Activated T-helper 1 cell treated with anti-CD3 and anti-CD28 coated beads, Interleukin-12 subunit alpha, Interleukin-12 subunit beta, Interleukin-2, Interleukin-4 antibody, amounts not matched to agents 30 ng/mL and 10 ng/mL and 1 ng/mL, durations not matched to agents 14 hours and 24 hours and 36 hours (primary cell): ENCODE data around the gene ITPK1. TPM values are rescaled to one million over a fixed set of nuclear protein-coding genes. Genes with fewer than 3 reads are reported as not detected.

ENCODE experiments used
- DNase-seq: peaks from one replicate; pipeline ENCODE4 v3.0.0; 2021; ENCODE audit warnings: low spot score
- H3K27ac Mint-ChIP-seq: one replicate; pipeline ENCODE4 v1.8.0; 2021; ENCODE audit warnings: mild to moderate bottlenecking, mixed read lengths
- H3K27me3 Mint-ChIP-seq: one replicate; pipeline ENCODE4 v1.8.0; 2022; ENCODE audit warnings: mild to moderate bottlenecking, moderate library complexity, mixed read lengths; ENCODE audit not compliant: insufficient read depth
- H3K36me3 Mint-ChIP-seq: one replicate; pipeline ENCODE4 v1.8.0; 2021; ENCODE audit warnings: low read depth, mixed read lengths
- H3K4me1 Mint-ChIP-seq: one replicate; pipeline ENCODE4 v1.8.0; 2021; ENCODE audit warnings: low read depth, mixed read lengths
- H3K4me3 Mint-ChIP-seq: one replicate; pipeline ENCODE4 v1.8.0; 2021; ENCODE audit warnings: mild to moderate bottlenecking, moderate library complexity, mixed read lengths
- H3K9me3 Mint-ChIP-seq: one replicate; pipeline ENCODE4 v1.8.0; 2021; ENCODE audit warnings: mixed read lengths
- intact Hi-C: fragments of 100-400 bp; cut with micrococcal nuclease; formaldehyde crosslinking; loops from one replicate; pipeline ENCODE4 v1.15.1; 2024
- total RNA-seq: library from RNA; stranded (reverse); gene quantifications from 2 replicates; pipeline ENCODE4 v1.2.3, GENCODE V29; 2022

The ITPK1 gene
- total RNA-seq, 1 donor from 2014 or later, result 71.0 TPM

DNA sequence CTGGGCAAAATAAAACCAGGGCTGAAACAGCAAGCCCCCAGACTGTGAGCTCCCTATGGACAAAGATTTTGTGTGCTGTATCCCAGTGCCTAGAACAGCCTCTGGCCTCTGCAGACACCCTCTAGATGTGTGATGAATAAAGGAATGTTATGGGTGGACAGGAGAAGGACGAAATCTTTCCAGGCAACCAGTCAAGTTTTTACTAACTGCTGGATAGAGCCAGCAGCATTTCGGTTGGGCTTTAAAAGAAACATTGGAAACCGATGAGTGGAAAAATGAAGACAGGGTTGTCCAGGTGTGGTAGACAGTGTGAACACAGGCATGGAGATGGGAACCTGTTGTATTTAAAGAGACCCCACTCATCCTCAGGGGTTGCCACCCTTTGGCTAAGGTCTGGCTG lies 188.8 kb downstream of the ITPK1 start:
- peaks cover 7% of the 10 kb centered on the region for H3K27me3 Mint-ChIP-seq
- no peak overlapping the region for H3K4me3 Mint-ChIP-seq
- H3K4me1 Mint-ChIP-seq, result no peaks in the 10 kb centered on the region
- no peaks in the 10 kb centered on the region for H3K36me3 Mint-ChIP-seq
- DNase-seq, result no peak
- intact Hi-C loops, result no loop called here
- H3K9me3 Mint-ChIP-seq, result no peaks in the 10 kb centered on the region
- H3K27ac Mint-ChIP-seq, result no peak overlapping the region

DNA sequence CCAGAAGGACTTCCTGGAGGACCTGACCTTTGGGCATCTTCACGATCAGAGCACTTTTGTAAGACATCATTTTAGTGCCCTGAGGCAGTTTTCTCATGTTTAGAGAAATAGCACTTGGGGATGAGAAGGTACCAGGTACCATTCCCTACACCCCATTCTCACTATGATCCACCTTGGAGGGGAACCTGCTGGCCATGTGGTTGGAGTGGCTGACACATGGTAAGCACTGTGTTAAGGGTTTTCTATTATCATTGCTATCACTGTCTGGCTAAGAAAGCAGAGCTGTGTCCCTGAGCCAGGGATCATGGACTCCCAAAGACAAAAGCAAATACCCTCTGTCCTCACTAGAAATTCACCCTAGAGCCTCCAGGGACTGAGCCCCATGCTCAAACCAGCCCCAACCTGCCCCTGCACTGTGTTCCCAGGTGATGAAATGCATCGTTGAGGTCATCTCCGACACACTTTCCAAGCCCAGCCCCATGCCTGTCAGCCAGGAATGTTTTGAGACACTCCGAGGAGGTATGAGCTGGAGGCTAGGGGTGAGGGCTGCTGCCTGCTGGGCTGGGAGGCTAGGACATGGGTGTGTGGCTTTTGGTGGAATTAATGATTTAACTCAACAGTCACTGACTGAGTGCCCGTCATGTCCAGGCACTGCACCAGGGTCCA lies 189.4 kb downstream of the ITPK1 start:
- no peak overlapping the region for H3K27ac Mint-ChIP-seq
- no peaks in the 10 kb centered on the region for H3K4me1 Mint-ChIP-seq
- no peak for DNase-seq
- H3K9me3 Mint-ChIP-seq, result no peaks in the 10 kb centered on the region
- no peaks in the 10 kb centered on the region for H3K36me3 Mint-ChIP-seq
- no peak overlapping the region for H3K4me3 Mint-ChIP-seq
- intact Hi-C loops, result no loop called here
- H3K27me3 Mint-ChIP-seq, result peaks cover 7% of the 10 kb centered on the region

- H3K9me3 Mint-ChIP-seq, result no peaks in the 10 kb centered on the region
- no peaks in the 10 kb centered on the region for H3K36me3 Mint-ChIP-seq
- DNase-seq, result no peak
- H3K27ac Mint-ChIP-seq, result no peak overlapping the region
- no peaks in the 10 kb centered on the region for H3K4me1 Mint-ChIP-seq
- H3K27me3 Mint-ChIP-seq, result peaks cover 7% of the 10 kb centered on the region
- H3K4me3 Mint-ChIP-seq, result no peak overlapping the region
- intact Hi-C loops, result no loop called here
Measured at GRCh38 chr14:92925446-92925845, 190.3 kb downstream of the ITPK1 start.

GRCh38 chr14:92924247-92924646 lies 191.5 kb downstream of the ITPK1 start:
- no peak overlapping the region for H3K27ac Mint-ChIP-seq
- no peak overlapping the region for H3K4me3 Mint-ChIP-seq
- H3K4me1 Mint-ChIP-seq, result no peaks in the 10 kb centered on the region
- H3K36me3 Mint-ChIP-seq, result no peaks in the 10 kb centered on the region
- no peaks in the 10 kb centered on the region for H3K9me3 Mint-ChIP-seq
- intact Hi-C loops, result no loop called here
- DNase-seq, result no peak
- H3K27me3 Mint-ChIP-seq, result peaks cover 7% of the 10 kb centered on the region

DNA sequence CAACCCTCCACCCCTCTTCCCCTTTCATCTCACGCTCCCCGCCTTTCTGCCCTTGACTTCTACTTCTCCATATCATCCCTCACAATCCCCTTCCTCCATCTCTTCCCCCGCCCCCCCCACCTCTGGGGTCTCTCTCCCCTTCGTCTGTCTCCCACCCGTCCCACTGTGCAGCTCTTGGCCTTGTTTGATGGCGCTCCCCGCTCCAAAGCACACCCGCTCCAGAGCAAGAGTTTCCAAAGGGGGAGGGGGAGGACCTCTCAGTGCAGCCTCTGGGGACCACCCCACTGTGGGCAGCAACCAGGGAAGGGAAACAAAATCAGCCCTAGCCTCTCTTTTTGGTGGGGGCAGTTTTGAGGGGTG lies 192.0 kb downstream of the ITPK1 start:
- no peaks in the 10 kb centered on the region for H3K36me3 Mint-ChIP-seq
- intact Hi-C loops, result no loop called here
- no peak overlapping the region for H3K27ac Mint-ChIP-seq
- no peaks in the 10 kb centered on the region for H3K4me1 Mint-ChIP-seq
- no peak overlapping the region for H3K4me3 Mint-ChIP-seq
- DNase-seq, result no peak
- no peaks in the 10 kb centered on the region for H3K9me3 Mint-ChIP-seq
- peaks cover 7% of the 10 kb centered on the region for H3K27me3 Mint-ChIP-seq

DNA sequence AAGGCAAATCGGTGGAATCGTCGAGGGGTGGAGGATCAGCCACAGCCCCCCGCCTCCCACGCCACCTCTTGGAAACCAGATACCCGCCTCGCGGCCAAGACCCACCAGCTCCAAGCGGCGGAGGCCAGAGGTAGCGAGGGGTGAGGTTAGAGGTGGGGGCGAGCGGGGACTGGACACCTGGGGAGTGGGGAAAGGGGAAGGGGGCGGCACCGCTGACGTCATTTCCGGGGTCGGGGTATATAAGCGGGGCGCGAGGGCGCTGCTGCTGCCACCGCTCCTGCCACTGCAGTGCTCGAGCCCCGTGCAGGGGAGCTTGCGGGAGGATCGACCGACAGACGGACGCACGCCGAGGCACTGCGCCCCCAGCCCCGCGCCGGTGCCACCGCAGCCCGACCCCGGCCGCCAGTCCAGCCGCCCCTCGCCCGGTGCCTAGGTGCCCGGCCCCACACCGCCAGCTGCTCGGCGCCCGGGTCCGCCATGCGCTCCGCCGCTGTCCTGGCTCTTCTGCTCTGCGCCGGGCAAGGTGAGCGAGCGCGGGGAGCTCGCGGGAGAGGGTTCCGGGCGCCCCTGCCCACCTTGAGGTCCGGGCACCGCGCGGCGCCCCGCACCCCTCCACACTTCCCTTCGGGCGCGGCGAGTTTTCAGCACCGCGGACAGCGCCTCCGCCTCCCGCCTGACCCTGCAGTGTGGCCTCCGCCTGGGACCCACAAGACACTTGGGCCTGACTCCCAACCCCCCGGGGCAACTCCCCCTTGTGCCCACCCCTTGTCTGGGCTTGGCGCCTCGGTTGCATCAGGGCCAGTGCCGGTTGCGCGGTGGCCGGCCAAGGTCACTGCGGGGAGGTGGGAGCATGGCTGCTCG lies 192.6 kb downstream of the ITPK1 start, which contains the start of gene CHGA:
Gene CHGA, plus strand, starts transcription at position 268 of the 861 bp plus-strand sequence. Its CDS starts 210 bp downstream, at position 478.
- H3K27me3 Mint-ChIP-seq, result peaks cover 7% of the 10 kb centered on the region
- H3K27ac Mint-ChIP-seq, result no peak within 1 kb of the TSS
- H3K9me3 Mint-ChIP-seq, result no peaks in the 10 kb centered on the region

DNA sequence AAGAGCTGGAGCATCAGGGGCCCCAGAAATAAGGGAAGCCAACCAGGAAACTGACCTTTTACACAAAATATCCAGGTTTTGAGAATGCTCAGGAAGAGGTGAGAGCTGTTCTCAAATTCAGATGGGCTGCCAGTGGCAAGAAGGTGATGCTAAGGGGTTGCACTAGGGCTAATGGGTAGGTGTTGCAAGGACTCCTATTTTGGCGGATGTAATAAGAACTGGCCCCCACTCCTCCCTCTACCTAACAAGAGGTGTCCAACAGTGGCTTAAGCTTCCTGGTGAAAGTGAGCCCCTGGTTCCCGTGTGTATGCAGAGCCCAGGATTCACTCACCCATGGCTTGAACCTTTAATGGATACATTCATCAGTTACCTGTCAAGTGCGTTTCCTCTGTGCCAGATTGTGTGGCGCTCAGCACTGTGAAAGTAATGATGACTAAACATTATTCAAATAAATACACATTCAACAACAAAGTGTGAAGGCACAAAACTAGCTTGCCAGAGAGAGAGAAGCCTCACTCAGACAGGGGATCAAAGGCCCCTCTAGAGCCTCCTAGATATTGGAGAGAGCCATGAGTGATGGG lies 193.5 kb downstream of the ITPK1 start:
- DNase-seq, result no peak
- intact Hi-C loops, result no loop called here
- H3K27me3 Mint-ChIP-seq, result peaks cover 7% of the 10 kb centered on the region
- H3K36me3 Mint-ChIP-seq, result no peaks in the 10 kb centered on the region
- no peaks in the 10 kb centered on the region for H3K9me3 Mint-ChIP-seq
- H3K27ac Mint-ChIP-seq, result no peak overlapping the region
- no peaks in the 10 kb centered on the region for H3K4me1 Mint-ChIP-seq
- no peak overlapping the region for H3K4me3 Mint-ChIP-seq

More for the DNA sequence above, 192.6 kb downstream of the ITPK1 start, which contains the start of gene CHGA:
- DNase-seq, result peak; percentile 41
- Mint-ChIP-seq H3K4me1 (no peaks in the 10 kb centered on the region), H3K4me3 (no peak within 1 kb of the TSS), H3K36me3 (no peaks in the 10 kb centered on the region)
- intact Hi-C loops, result no loop called here

GRCh38 chr14:92920001-92920400 lies 195.7 kb downstream of the ITPK1 start:
- Mint-ChIP-seq H3K9me3 (no peaks in the 10 kb centered on the region), H3K4me1 (no peaks in the 10 kb centered on the region), H3K27ac (no peak overlapping the region), H3K4me3 (no peak overlapping the region), H3K27me3 (peaks cover 7% of the 10 kb centered on the region), H3K36me3 (no peaks in the 10 kb centered on the region)
- DNase-seq, result no peak
- intact Hi-C loops, result no loop called here

- Mint-ChIP-seq H3K27ac (no peak overlapping the region), H3K36me3 (no peaks in the 10 kb centered on the region), H3K4me3 (no peak overlapping the region), H3K4me1 (no peaks in the 10 kb centered on the region), H3K27me3 (peaks cover 5% of the 10 kb centered on the region), H3K9me3 (no peaks in the 10 kb centered on the region)
- no peak for DNase-seq
- intact Hi-C loops, result no loop called here
Measured at GRCh38 chr14:92917956-92918355, 197.8 kb downstream of the ITPK1 start.

GRCh38 chr14:92917041-92917940 lies 198.4 kb downstream of the ITPK1 start:
- H3K4me3 Mint-ChIP-seq, result no peak overlapping the region
- no peaks in the 10 kb centered on the region for H3K9me3 Mint-ChIP-seq
- no peak for DNase-seq
- H3K36me3 Mint-ChIP-seq, result no peaks in the 10 kb centered on the region
- intact Hi-C loops, result no loop called here
- H3K27ac Mint-ChIP-seq, result no peak overlapping the region
- peaks cover under 1% of the 10 kb centered on the region for H3K27me3 Mint-ChIP-seq
- H3K4me1 Mint-ChIP-seq, result no peaks in the 10 kb centered on the region

DNA sequence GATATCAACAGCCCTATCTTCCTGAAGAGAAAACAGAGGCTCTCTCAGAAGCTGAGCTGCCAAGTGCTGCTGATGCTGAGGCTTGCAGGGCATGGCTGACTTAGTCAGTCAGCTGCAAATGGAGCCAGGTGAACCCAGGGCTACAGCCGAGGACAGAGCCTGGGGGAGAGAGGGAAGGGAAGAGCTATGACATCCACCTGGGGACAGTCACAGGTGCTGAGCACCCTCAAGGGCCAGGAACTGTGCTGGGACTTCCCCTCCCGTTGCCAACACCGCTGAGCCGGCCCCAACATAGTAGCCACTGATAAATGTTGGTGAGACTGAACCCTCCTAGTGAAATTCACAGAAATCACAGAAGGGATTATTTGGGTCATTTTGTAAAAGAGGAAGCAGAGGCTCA lies 199.5 kb downstream of the ITPK1 start:
- DNase-seq, result no peak
- Mint-ChIP-seq H3K27me3 (no peaks in the 10 kb centered on the region), H3K4me3 (no peak overlapping the region), H3K27ac (no peak overlapping the region), H3K4me1 (no peaks in the 10 kb centered on the region), H3K36me3 (no peaks in the 10 kb centered on the region), H3K9me3 (no peaks in the 10 kb centered on the region)
- intact Hi-C loops, result no loop called here

- Mint-ChIP-seq H3K4me3 (no peak overlapping the region), H3K4me1 (no peaks in the 10 kb centered on the region), H3K9me3 (no peaks in the 10 kb centered on the region), H3K27ac (no peak overlapping the region), H3K27me3 (peaks cover 2% of the 10 kb centered on the region), H3K36me3 (no peaks in the 10 kb centered on the region)
- DNase-seq, result peak; percentile 7
- intact Hi-C loops, result no loop called here
Measured at GRCh38 chr14:92914087-92914656, 201.6 kb downstream of the ITPK1 start.
